HEK293T (cell line): ENCODE measurements around the gene VPS45.

Source experiments
- CTCF ChIA-PET: fragments of 350-600 bp; formaldehyde crosslinking; extraction: SDS; loops from one replicate; lab custom pipeline; 2021; ENCODE audit warnings: antibody characterized with exemption, inconsistent platforms; lab: Yijun Ruan, JAX
- POLR2A ChIA-PET: fragments of 350-600 bp; formaldehyde crosslinking; extraction: SDS; loops from one replicate; lab custom pipeline; 2020; ENCODE audit warnings: antibody characterized with exemption, inconsistent platforms; lab: Yijun Ruan, JAX
- DNase-seq: peaks from one replicate; pipeline ENCODE4 v3.0.0; 2012; ENCODE audit warnings: mixed read lengths; ENCODE audit errors: extremely low spot score
- ARNT ChIP-seq: fragments of 450-650 bp; IDR thresholded peaks from 2 replicates; pipeline ENCODE4 v1.6.1; 2017; ENCODE audit warnings: mild to moderate bottlenecking
- BHLHE40 ChIP-seq: fragments of 450-650 bp; IDR thresholded peaks from 2 replicates; pipeline ENCODE4 v1.6.1; 2016; ENCODE audit warnings: mild to moderate bottlenecking, moderate library complexity, borderline replicate concordance
- CTBP1 ChIP-seq: fragments of 450-650 bp; IDR thresholded peaks from 2 replicates; pipeline ENCODE4 v1.6.1; 2016; ENCODE audit warnings: borderline replicate concordance
- ELF4 ChIP-seq: fragments of 450-650 bp; IDR thresholded peaks from 2 replicates; pipeline ENCODE4 v1.6.1; 2017; ENCODE audit warnings: antibody characterized with exemption
- FOXA1 ChIP-seq: fragments of 450-650 bp; IDR thresholded peaks from 2 replicates; pipeline ENCODE4 v1.6.1; 2016; ENCODE audit warnings: mild to moderate bottlenecking
- FOXK2 ChIP-seq: fragments of 450-650 bp; IDR thresholded peaks from 2 replicates; pipeline ENCODE4 v1.6.1; 2016; ENCODE audit warnings: mild to moderate bottlenecking
- FOXM1 ChIP-seq: fragments of 450-650 bp; IDR thresholded peaks from 2 replicates; pipeline ENCODE4 v1.6.1; 2017; ENCODE audit warnings: mild to moderate bottlenecking, borderline replicate concordance
- HDGF ChIP-seq: fragments of 450-650 bp; IDR thresholded peaks from 2 replicates; pipeline ENCODE4 v1.6.1; 2017; ENCODE audit warnings: antibody characterized with exemption, borderline replicate concordance
- L3MBTL2 ChIP-seq: fragments of 450-650 bp; conservative IDR thresholded peaks from 2 replicates; pipeline ENCODE4 v1.6.1; 2016; ENCODE audit warnings: mild to moderate bottlenecking
- LEF1 ChIP-seq: fragments of 450-650 bp; IDR thresholded peaks from 2 replicates; pipeline ENCODE4 v1.6.1; 2017; ENCODE audit warnings: mild to moderate bottlenecking, borderline replicate concordance
- NFRKB ChIP-seq: fragments of 450-650 bp; IDR thresholded peaks from 2 replicates; pipeline ENCODE4 v1.6.1; 2016; ENCODE audit warnings: mild to moderate bottlenecking, moderate library complexity
- PKNOX1 ChIP-seq: fragments of 450-650 bp; IDR thresholded peaks from 2 replicates; pipeline ENCODE4 v1.6.1; 2016
- SP1 ChIP-seq: fragments of 450-650 bp; IDR thresholded peaks from 2 replicates; pipeline ENCODE4 v1.6.1; 2017
- SUZ12 ChIP-seq: fragments of 450-650 bp; IDR thresholded peaks from 2 replicates; pipeline ENCODE4 v1.6.1; 2016; ENCODE audit warnings: mild to moderate bottlenecking
- TARDBP ChIP-seq: fragments of 450-650 bp; IDR thresholded peaks from 2 replicates; pipeline ENCODE4 v1.6.1; 2016
- ZNF384 ChIP-seq: fragments of 450-650 bp; IDR thresholded peaks from 2 replicates; pipeline ENCODE4 v1.6.1; 2016

The VPS45 gene

GRCh38 chr1:150060260-150060659, 7.3 kb upstream of the VPS45 start:
- CTCF ChIA-PET, result interaction anchor here (0.6 kb wide), 1 partner anchor 15 kb away, joined by 5 read pairs; no protein-coding TSS in a partner anchor
- DNase-seq, result no peak
- POLR2A ChIA-PET, result interaction anchor here (1.0 to 1.4 kb wide), 2 partner anchors 173 to 174 kb away, joined by 3 read pairs; a partner anchor contains a TSS
- TF ChIP-seq SP1, result no peak
- no peak for TF ChIP-seq PKNOX1
- TF ChIP-seq FOXA1, result no peak
- no peak for TF ChIP-seq SUZ12
- TF ChIP-seq FOXK2, result no peak
- TF ChIP-seq CTBP1, result no peak
- no peak for TF ChIP-seq ELF4
- no peak for TF ChIP-seq TARDBP
- TF ChIP-seq ZNF384, result no peak
- no peak for TF ChIP-seq ARNT
- no peak for TF ChIP-seq HDGF
- TF ChIP-seq NFRKB, result no peak
- no peak for TF ChIP-seq BHLHE40

GRCh38 chr1:150061632-150062101, 5.9 kb upstream of the VPS45 start:
- CTCF ChIA-PET, result no interaction called here
- no peak for DNase-seq
- POLR2A ChIA-PET, result interaction anchor here (1.0 kb wide), 1 partner anchor 174 kb away, joined by 3 read pairs; a partner anchor contains a TSS
- TF ChIP-seq L3MBTL2 (no peak), PKNOX1 (peak; percentile 52), BHLHE40 (no peak), HDGF (no peak), FOXM1 (no peak)

GRCh38 chr1:150062113-150062512, 5.5 kb upstream of the VPS45 start:
- POLR2A ChIA-PET, result interaction anchor here (1.0 to 1.6 kb wide), 2 partner anchors 52 to 175 kb away, joined by 3 read pairs; a partner anchor contains a TSS
- TF ChIP-seq FOXK2, result no peak
- no peak for TF ChIP-seq SUZ12
- no peak for TF ChIP-seq SP1
- TF ChIP-seq FOXM1, result no peak
- no peak for TF ChIP-seq L3MBTL2
- no peak for TF ChIP-seq NFRKB
- TF ChIP-seq TARDBP, result no peak
- TF ChIP-seq FOXA1, result no peak
- no peak for TF ChIP-seq ARNT
- no peak for TF ChIP-seq PKNOX1
- TF ChIP-seq ELF4, result no peak
- TF ChIP-seq HDGF, result no peak
- TF ChIP-seq CTBP1, result no peak
- TF ChIP-seq LEF1, result no peak
- no peak for TF ChIP-seq ZNF384
- TF ChIP-seq BHLHE40, result no peak

GRCh38 chr1:150065184-150065871, 2.2 kb upstream of the VPS45 start:
- no peak for TF ChIP-seq FOXM1
- TF ChIP-seq PKNOX1, result no peak
- TF ChIP-seq FOXA1, result no peak
- TF ChIP-seq LEF1, result no peak
- no peak for TF ChIP-seq ARNT
- TF ChIP-seq SUZ12, result no peak
- no peak for TF ChIP-seq FOXK2
- no peak for TF ChIP-seq HDGF
- TF ChIP-seq L3MBTL2, result no peak
- no peak for TF ChIP-seq NFRKB
- ChIA-PET POLR2A (interaction anchor here (0.9 to 3.7 kb wide), 3 partner anchors 55 to 178 kb away, joined by 3 to 26 read pairs (median 14); partner anchors contain the start of gene OTUD7B), CTCF (no interaction called here)
- DNase-seq, result no peak

More at GRCh38 chr1:150062113-150062512, 5.5 kb upstream of the VPS45 start:
- DNase-seq, result no peak
- CTCF ChIA-PET, result no interaction called here

- no peak for DNase-seq
- ChIA-PET CTCF (no interaction called here), POLR2A (interaction anchor here (0.9 to 3.7 kb wide), 9 partner anchors 9 to 179 kb away, joined by 3 to 27 read pairs (median 14); partner anchors contain the start of genes OTUD7B and PLEKHO1)
- TF ChIP-seq HDGF, result no peak
- no peak for TF ChIP-seq SP1
- TF ChIP-seq NFRKB, result no peak
- no peak for TF ChIP-seq PKNOX1
- TF ChIP-seq BHLHE40, result no peak
- no peak for TF ChIP-seq ARNT
- no peak for TF ChIP-seq CTBP1
- TF ChIP-seq ZNF384, result no peak
- no peak for TF ChIP-seq FOXM1
- no peak for TF ChIP-seq ELF4
- no peak for TF ChIP-seq FOXA1
- TF ChIP-seq TARDBP, result no peak
- no peak for TF ChIP-seq LEF1
- no peak for TF ChIP-seq FOXK2
These were observed 1.2 kb upstream of the VPS45 start for GRCh38 chr1:150066328-150066727.
